Panc1 (cell line): ENCODE data around the gene CCNYL1. TPM values are rescaled to one million over a fixed set of nuclear protein-coding genes. Genes with fewer than 3 reads are reported as not detected.
A peak's percentile ranks its signal among the peaks of the same experiment; 100 is the strongest.

Experiments used
- ATAC-seq: fragments of 200-7000 bp; cut with Tn5 transposase; 2 replicates; pipeline ENCODE4 v1.9.1; 2020; ENCODE audit warnings: mild to moderate bottlenecking, moderate library complexity
- BruUV-seq: library from RNA; stranded (reverse); fragments of 400-500 nt; replicated peaks from 2 replicates; lab custom pipeline; 2021; lab: Mats Ljungman, UMichigan
- CTCF ChIA-PET: fragments of 300-600 bp; sonication (Branson Sonifier 250); formaldehyde crosslinking; loops from one replicate; lab custom pipeline; 2022; ENCODE audit warnings: antibody characterized with exemption; lab: Charles Lee
- POLR2A ChIA-PET: fragments of 300-600 bp; sonication (Branson Sonifier 250); formaldehyde crosslinking; loops from one replicate; lab custom pipeline; 2022; ENCODE audit warnings: antibody characterized with exemption; lab: Charles Lee
- DNase-seq: peaks from one replicate; pipeline ENCODE4 v3.0.0-alpha.2; 2010; ENCODE audit warnings: low read depth, low spot score
- H3K27ac ChIP-seq: 2 replicates; pipeline ENCODE4 v1.5.1; 2011; ENCODE audit warnings: mild to moderate bottlenecking, low read length, inconsistent platforms
- H3K27me3 ChIP-seq: fragments of 200-500 bp; sonication (Bioruptor generic); 2 replicates; pipeline ENCODE4 v1.6.0; 2014; ENCODE audit warnings: low read length, inconsistent platforms; ENCODE audit not compliant: control insufficient read depth, insufficient read depth
- H3K36me3 ChIP-seq: fragments of 200-500 bp; sonication (Bioruptor generic); 2 replicates; pipeline ENCODE4 v1.5.1; 2014; ENCODE audit warnings: inconsistent platforms, mild to moderate bottlenecking, low read length, moderate library complexity; ENCODE audit not compliant: control insufficient read depth, insufficient read depth
- H3K4me1 ChIP-seq: 2 replicates; pipeline ENCODE4 v1.5.1; 2011; ENCODE audit warnings: inconsistent platforms, mild to moderate bottlenecking, low read length, moderate library complexity; ENCODE audit not compliant: control insufficient read depth, insufficient read depth
- H3K4me3 ChIP-seq, 2 experiments: 2 replicates each; pipeline ENCODE4 v1.5.1; 2011 to 2012; ENCODE audit warnings: low read depth in 2 of 2, low read length in 2 of 2, mild to moderate bottlenecking in 2 of 2, inconsistent platforms in 1 of 2, moderate library complexity in 1 of 2
- H3K9me3 ChIP-seq: fragments of 200-500 bp; sonication (Bioruptor generic); 2 replicates; pipeline ENCODE4 v1.5.1; 2014; ENCODE audit warnings: low read depth, mild to moderate bottlenecking, inconsistent platforms, low read length, moderate library complexity; ENCODE audit not compliant: control insufficient read depth, insufficient read depth
- CTCF ChIP-seq: fragments of 450-650 bp; IDR thresholded peaks from 2 replicates; pipeline ENCODE4 v1.5.1; 2017; ENCODE audit warnings: mild to moderate bottlenecking
- POLR2AphosphoS5 ChIP-seq: IDR thresholded peaks from 2 replicates; pipeline ENCODE4 v1.6.1; 2012; ENCODE audit warnings: mild to moderate bottlenecking, low read depth, low read length, moderate library complexity
- REST ChIP-seq, 2 experiments: IDR thresholded peaks; 2 replicates each; pipeline ENCODE4 v1.6.1; 2011 to 2012; ENCODE audit warnings: low read depth in 2 of 2, control low read depth in 1 of 2, low read length in 1 of 2, mild to moderate bottlenecking in 1 of 2, moderate library complexity in 1 of 2; ENCODE audit not compliant: insufficient read depth in 1 of 2
- SIN3A ChIP-seq: IDR thresholded peaks from 2 replicates; pipeline ENCODE4 v1.6.1; 2012; ENCODE audit warnings: low read depth, mild to moderate bottlenecking, low read length, moderate library complexity, borderline replicate concordance; ENCODE audit not compliant: insufficient read depth
- TCF7L2 ChIP-seq: IDR thresholded peaks from 2 replicates; pipeline ENCODE4 v1.6.1; 2011; ENCODE audit warnings: mild to moderate bottlenecking, low read depth, low read length, inconsistent platforms
- in situ Hi-C: cut with HindIII; loops from 2 replicates; pipeline ENCODE4 v1.10.0; 2016; ENCODE audit warnings: low sequenced_read_pairs, low pct_unique_long_range_greater_than_20kb
- intact Hi-C: fragments of 100-400 bp; cut with micrococcal nuclease; formaldehyde crosslinking; loops from one replicate; pipeline ENCODE4 v1.10.0; 2022; ENCODE audit not compliant: unreplicated experiment
- total RNA-seq: library from RNA; stranded (reverse); gene quantifications from one replicate; pipeline ENCODE4 v1.2.1, GENCODE V29; 2021; ENCODE audit not compliant: unreplicated experiment

CCNYL1 gene
- total RNA-seq, 1 experiment from 2014 or later = 31.4 TPM

GRCh38 chr2:207791579-207792243 is 80.3 kb downstream of the CCNYL1 start:
- H3K4me1 ChIP-seq = no peaks in the 10 kb centered on the region
- H3K36me3 ChIP-seq = no peaks in the 10 kb centered on the region
- H3K4me3 ChIP-seq = no peak overlapping the region
- no TSS peak for BruUV-seq
- ChIA-PET POLR2A (interaction anchor here (0.8 kb wide), 1 partner anchor 102 kb away, joined by 3 read pairs; no protein-coding TSS in a partner anchor), CTCF (interaction anchor here (0.5 kb wide), 1 partner anchor 17 kb away, joined by 4 read pairs; no protein-coding TSS in a partner anchor)
- intact Hi-C loops (no loop called here), in situ Hi-C loops (no loop called here)
- H3K27ac ChIP-seq = no peak overlapping the region
- DNase-seq (no peak), ATAC-seq (no peak)
- H3K9me3 ChIP-seq = no peaks in the 10 kb centered on the region
- H3K27me3 ChIP-seq = no peaks in the 10 kb centered on the region
- TF ChIP-seq SIN3A (no peak), TCF7L2 (no peak), REST (IDR thresholded peaks at IDR 0.05; ENCODE audit: insufficient read depth in 1 of 2, low read depth in 2 of 2, low read length in 1 of 2) (no peak)

GRCh38 chr2:207792244-207792785 is 80.9 kb downstream of the CCNYL1 start:
- H3K4me3 ChIP-seq = no peak overlapping the region
- no peaks in the 10 kb centered on the region for H3K4me1 ChIP-seq
- DNase-seq (no peak), ATAC-seq (peak; percentile 73)
- in situ Hi-C loops = no loop called here
- no peak overlapping the region for H3K27ac ChIP-seq
- ChIA-PET CTCF (interaction anchor here (0.5 to 0.7 kb wide), 2 partner anchors 17 to 57 kb away, joined by 4 to 7 read pairs; no protein-coding TSS in a partner anchor), POLR2A (interaction anchor here (0.5 to 0.8 kb wide), 2 partner anchors 19 to 101 kb away, joined by 3 read pairs; no protein-coding TSS in a partner anchor)
- BruUV-seq = no TSS peak
- H3K36me3 ChIP-seq = no peaks in the 10 kb centered on the region
- TF ChIP-seq REST (IDR thresholded peaks at IDR 0.05; ENCODE audit: insufficient read depth in 1 of 2, low read depth in 2 of 2, low read length in 1 of 2) (no peak), CTCF (no peak), SIN3A (no peak), POLR2AphosphoS5 (no peak), TCF7L2 (no peak)
- no peaks in the 10 kb centered on the region for H3K27me3 ChIP-seq
- H3K9me3 ChIP-seq = no peaks in the 10 kb centered on the region
- intact Hi-C loops = no loop called here
